Superior temporal gyrus (tissue), 1 donor: ENCODE results near the gene CAP2.
"Not testable (repeated sequence)": the region's sequence is repeated elsewhere in the genome, so short reads cannot be mapped to it uniquely, and the experiment has no call there.

ENCODE experiments used
- DNase-seq: peaks from one replicate; pipeline ENCODE4 v3.0.0-alpha.2; 2016; ENCODE audit errors: extremely low spot score

CAP2 gene

DNA sequence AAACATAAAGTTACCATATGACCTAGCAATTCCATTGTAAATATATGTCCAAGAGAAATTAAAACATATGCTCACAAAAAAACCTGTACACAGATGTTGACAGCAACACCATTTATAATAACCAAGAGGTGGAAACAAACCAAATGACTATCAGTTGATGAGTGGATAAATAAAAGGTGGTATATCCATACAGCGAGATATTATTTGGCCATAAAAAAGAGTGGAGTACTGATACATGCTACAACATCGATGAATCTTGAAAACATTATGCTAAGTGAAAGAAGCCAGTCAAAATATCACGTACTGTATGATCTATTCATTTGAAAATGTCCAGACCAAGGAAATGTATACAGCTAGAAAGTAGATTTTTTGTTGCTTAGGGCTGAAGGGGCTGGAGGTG is 2.9 kb downstream of the CAP2 start:
- DNase-seq, result no peak

DNA sequence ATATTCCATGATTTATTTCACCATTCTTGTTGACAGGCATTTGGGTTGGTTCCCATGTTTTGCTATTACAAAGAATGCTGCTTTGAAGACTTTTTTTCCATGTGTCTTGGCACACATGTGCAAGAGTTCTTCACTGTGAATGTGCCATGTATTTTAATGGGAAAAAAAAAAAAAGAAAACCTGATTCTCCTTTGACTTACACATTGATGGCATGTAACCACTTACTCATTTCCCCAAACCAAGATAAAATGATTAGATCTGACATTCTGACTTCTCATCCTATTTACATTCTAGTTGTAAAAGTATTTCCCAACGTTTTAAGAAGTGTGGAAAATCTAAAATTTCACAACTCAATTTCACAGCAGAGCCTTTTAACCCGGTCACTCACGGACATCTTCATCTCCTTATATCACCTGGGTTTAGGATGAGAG is 4.4 kb downstream of the CAP2 start:
- DNase-seq, result no peak

- not testable (repeated sequence) for DNase-seq
These were observed 12.0 kb downstream of the CAP2 start for GRCh38 chr6:17405181-17405943.

DNA sequence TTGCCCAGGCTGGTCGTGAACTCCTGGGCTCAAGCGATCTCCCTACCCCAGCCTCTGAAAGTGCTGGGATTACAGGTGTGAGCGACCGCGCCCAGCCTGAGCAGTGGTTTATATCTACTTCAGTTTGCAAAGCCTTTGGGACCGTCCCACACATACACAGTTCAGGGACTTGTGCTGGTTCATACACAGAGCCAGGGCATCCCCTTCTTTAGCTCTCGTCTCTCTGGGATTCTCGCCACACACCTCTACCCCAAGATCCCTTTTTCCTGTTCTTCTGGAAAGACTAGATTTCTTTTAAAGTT is 12.5 kb downstream of the CAP2 start:
- no peak for DNase-seq

DNA sequence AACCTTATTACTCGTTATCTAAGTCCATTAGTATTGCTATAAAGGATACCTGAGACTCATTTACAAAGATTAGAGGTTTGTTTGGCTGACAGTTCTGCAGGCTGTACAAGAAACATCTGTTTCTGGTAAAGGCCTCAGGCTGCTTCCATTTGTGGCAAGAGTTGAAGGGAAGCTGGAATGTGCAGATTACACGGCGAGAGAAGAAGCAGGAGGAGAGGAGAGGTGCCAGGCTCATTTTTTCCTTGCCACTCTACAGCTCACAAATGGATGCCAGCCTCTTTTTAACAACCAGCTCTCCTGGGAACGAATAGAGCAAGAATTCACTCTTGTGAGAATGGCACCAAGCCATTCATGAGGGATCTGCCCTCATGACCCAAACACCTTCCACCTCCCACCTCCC is 14.7 kb downstream of the CAP2 start:
- no peak for DNase-seq

GRCh38 chr6:17410281-17410680 is 16.9 kb downstream of the CAP2 start:
- DNase-seq, result no peak

DNA sequence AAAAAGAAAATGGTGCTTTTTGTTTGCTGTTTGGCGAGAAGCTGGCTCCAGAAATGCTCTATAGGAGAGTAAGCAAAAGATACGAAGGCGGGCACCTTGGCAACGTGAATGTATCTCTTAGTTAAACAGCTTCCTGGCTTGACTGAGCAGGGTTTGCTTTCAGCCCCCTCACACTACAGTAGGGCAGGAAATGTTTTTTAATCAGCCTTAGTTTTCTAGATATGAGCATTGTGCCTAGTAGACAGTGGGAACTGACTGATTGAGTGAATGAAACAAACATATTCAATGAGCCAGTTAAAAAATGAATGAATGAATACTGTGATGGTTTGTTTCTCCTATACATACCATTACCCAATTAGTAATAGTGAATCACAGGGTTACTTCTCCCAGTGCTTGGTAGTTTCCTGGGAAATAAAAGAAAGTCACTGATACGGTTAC is 19.9 kb downstream of the CAP2 start:
- peak; percentile 51 for DNase-seq

GRCh38 chr6:17414395-17414794 is 21.0 kb downstream of the CAP2 start:
- not testable (repeated sequence) for DNase-seq

DNA sequence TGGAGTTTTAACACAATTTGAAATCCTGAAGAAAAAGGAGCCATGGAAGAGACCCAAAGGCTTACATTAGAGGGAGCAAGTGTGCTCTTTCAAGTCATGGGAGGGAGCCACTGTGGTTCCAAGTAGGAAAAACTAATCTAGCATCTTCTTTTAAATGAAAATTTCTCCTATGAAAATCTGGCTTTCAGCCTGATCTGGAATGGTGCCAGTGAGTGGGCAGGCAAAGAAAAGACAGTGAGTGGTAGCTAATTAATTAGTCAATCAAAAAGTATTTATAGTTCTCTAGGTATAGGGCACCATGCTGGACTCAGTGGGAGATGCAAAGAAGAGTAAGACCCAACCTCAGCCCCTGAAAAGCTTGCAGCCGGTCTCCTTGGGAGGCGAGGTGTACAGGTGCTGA is 21.9 kb downstream of the CAP2 start:
- no peak for DNase-seq

DNA sequence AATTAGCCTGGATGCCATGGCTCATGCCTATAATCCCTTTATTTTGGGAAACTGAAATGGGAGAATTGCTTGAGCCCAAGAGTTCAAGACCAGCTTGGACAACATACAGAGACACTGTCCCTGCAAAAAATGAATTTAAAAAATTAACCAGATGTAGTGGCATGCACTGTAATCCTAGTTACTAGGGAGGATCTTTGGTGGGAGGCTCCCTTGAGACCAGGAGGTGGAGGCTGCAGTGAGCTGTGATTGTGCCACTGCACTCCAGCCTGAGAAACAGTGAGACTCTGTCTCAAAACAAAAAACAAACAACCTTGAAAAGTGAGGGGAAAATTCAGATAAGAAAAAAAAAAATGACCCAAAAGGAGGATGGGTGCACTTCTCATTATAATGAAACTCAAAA is 23.4 kb downstream of the CAP2 start:
- DNase-seq, result no peak

GRCh38 chr6:17417817-17418216 is 24.4 kb downstream of the CAP2 start:
- no peak for DNase-seq

DNA sequence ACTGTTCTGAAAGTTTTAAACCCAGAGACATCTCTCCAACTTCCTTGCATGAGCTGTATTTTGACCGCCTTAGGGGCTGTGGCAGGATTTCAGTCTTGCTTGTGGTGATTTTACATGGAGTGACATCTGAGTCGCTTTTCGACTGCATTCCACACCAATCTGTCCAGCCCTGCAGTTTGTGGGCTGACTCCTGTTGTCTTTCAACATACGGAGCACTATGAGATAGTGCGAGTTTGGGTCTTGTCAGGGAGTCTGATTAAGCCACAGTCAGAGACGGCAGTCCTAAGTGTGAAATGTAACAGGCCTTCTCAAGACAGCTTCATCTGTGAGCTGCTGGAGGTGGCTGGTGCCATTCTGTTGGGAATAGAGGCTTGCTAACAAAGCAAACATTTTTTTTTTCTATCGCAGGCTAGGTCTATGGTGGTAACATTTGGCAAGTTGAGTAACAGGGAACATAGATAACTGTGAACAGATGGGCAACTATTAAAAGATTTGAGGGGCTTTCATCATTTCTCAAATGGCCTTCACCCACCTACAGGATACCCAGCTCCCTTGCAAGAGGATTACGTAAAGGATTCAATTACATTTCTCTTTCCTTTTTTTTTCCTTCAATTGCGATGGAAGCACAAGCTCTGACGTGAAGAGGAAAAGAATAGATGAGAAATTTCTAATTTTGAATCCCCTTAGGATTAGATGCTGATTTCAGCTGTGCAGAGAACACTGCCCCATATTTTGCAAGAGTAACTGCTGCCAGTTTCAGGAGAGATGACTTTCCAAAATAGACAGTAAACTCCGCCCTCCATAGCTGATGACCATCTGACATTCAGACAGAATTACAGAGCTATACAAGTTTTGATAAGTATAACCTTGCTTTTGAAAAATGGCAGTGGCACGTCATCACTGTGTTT is 25.1 kb downstream of the CAP2 start:
- DNase-seq, result peak; percentile 70

DNA sequence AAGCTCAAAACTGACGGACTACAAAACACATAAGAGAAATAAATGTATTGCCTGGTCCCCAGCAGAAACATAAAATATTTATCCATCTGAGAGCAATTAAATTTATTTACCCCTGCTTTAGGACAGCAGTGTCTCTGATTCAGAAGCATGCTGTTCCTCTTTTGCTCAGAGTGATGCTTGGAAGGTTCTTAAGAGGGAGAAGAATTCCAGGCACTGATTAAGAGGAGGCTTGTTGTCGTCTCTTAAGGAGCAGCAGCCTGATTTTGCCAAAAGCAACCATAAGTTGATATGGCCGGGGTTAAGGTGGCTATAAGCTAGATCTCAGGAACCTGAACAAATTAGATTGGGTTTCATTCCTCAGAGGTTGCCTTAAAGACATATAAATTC is 25.8 kb downstream of the CAP2 start:
- no peak for DNase-seq

DNA sequence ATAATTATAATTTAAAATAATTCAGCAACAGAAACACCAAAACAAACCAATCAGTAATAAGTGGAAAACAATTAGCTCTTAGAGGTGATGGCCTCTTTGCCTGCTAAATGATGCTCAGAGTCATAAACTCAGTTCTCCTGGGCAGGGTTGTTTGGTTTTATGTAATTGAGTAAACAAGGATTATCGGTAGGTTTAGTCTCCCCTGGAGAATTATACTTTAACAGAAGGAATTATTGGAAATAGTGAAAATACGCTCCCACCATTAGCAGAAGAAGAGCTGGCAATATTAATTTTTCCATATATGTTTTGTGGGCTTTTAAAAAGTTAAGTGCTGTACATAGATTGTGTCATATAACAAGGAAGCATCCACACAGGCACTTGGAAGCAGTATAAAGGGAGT is 27.0 kb downstream of the CAP2 start:
- DNase-seq, result no peak

DNA sequence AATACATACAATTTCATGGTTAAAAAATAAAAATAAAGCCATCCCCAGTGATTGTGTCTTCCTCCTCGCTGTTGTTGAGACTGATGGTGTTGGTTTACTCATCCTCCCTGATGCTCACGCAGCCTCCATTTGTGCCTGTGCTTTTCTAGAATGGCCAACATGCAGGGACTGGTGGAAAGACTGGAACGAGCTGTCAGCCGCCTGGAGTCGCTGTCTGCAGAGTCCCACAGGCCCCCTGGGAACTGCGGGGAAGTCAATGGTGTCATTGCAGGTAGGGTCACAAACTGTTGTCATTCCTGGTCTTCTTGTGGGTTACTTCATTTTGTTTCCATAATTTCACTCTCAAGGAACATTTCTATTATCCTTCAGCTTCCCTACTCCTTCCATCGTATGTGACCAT is 28.0 kb downstream of the CAP2 start:
- DNase-seq, result no peak

- no peak for DNase-seq
These were observed 29.6 kb downstream of the CAP2 start for GRCh38 chr6:17423026-17423425.

DNA sequence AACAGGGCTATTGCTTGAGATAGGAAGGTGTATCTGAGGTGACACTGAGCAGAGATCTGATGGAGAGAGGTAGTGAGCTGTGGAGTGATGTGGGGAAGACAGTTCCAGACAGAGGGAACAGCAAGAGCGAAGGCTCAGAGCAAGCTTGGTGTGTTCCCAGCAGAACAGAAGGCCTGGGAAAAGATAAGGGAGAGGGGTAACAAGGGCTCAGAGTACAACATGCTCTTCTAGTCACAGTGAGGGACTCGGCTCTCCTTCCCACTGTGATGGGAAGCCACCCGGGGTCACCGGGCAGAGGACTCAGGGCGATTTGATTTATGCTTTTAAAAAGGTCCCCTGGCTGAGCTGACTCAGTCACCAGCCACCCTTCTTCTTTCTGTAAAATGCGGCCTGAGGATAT is 33.7 kb downstream of the CAP2 start:
- DNase-seq, result no peak

DNA sequence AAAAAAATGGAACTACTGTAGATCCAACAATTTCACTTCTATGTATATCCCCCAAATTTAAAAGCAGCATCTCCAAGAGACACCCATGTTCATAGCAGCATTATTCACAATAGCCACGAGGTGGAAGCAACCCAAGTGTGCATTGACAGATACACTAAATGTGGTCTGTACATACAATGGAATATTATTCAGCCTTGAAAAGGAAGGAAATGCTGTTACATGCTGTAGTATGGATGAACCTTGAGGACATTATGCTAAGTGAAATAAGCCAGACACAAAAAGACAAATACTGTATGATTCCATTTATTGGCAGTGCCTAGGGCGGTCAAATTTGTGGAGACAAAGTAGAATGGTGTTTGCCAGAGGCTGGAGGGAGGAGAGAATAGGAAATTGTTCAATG is 34.2 kb downstream of the CAP2 start:
- no peak for DNase-seq

GRCh38 chr6:17428595-17429120 is 35.3 kb downstream of the CAP2 start:
- DNase-seq, result not testable (repeated sequence)

DNA sequence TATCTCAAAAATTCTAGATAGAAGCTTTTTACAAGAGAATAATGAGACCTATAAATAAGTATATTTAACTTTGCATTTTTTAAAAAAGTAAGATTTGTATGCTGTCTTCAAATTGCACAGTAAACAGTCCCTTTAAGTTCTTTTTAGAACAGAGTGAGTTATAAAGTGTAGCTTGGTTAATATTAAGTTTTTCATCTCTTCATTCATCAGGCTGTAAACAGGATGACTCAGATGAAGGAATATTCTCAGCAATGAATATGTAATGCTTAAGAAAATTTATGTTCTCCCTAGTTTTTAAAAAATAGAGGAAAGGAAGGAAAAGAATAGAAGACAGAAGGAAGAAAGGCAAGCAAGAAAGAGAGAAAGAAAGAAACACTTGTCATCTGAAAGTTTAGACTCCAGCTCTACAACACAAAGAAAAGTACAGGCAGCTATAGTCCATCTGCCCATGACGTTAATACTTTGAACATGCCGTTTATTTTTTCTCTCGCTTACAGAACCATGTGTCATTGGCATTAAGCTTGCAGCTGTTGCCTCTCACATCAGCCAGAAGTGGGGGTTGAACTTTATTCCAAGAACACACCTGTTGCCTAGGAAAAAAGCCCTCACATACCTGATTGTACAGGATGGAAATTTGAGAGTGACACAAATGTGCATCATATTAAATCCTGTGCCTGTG is 36.1 kb downstream of the CAP2 start:
- no peak for DNase-seq

DNA sequence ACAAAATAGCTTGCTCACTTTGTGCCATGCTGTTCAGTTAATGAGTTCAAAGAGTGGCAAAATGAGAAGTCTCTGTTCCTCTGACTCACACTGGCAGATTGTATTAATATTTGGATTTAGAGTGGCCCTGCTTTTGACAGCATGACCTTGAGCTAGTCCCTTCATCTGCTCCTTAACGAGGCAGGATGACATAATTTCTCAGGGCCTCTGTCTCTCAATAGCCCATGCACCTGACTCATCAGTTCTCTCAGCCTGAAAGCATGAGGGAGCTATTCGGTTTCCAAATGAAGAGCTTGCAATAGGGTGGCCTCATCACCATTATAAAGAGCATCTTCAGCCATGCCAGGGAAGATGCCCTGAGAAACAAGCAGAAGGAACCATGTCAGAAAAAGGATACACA is 38.2 kb downstream of the CAP2 start:
- DNase-seq, result no peak

DNA sequence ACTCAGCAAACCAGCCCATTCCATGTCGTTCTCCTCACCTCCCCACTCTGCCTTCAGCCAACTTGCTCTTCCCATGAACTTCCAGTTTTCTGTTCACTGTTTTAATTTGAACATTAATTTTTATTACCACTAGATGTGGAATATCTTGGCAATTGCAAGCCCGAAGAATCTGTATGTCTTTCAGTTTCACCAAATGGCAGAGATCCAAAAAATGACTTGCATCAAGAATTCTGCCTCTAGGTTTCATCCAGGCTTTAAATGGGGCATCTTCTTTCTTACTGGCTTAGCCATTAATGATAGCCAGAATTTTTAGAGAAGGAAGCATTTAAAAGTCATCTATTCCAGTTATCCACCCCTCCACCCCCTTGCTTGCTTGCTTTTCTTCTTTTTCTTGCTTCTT is 39.0 kb downstream of the CAP2 start:
- no peak for DNase-seq
